A673 (cell line): ENCODE data around the gene LNX1. TPM values are rescaled to one million over a fixed set of nuclear protein-coding genes. Genes with fewer than 3 reads are reported as not detected.

Experiments
- BruUV-seq: library from RNA; stranded (reverse); fragments of 400-500 nt; replicated peaks from 2 replicates; lab custom pipeline; 2021; lab: Mats Ljungman, UMichigan
- CTCF ChIA-PET: fragments of 300-600 bp; sonication (Branson Sonifier 250); formaldehyde crosslinking; loops from one replicate; lab custom pipeline; 2022; ENCODE audit warnings: antibody characterized with exemption; lab: Charles Lee
- POLR2A ChIA-PET: fragments of 300-600 bp; sonication (Branson Sonifier 250); formaldehyde crosslinking; loops from one replicate; lab custom pipeline; 2022; ENCODE audit warnings: antibody characterized with exemption; ENCODE audit not compliant: low non-redundant PET; lab: Charles Lee
- DNase-seq: peaks from one replicate; pipeline ENCODE4 v3.0.0-alpha.2; 2015; ENCODE audit warnings: low spot score
- H3K27ac ChIP-seq: fragments of 200-600 bp; sonication (generic); 2 replicates; pipeline ENCODE4 v1.5.1; 2016; ENCODE audit warnings: mixed run types, low read depth, mild to moderate bottlenecking, mixed read lengths, antibody characterized with exemption, low read length; ENCODE audit not compliant: poor library complexity, severe bottlenecking
- H3K27me3 ChIP-seq: fragments of 200-600 bp; sonication (generic); replicated peaks from 2 replicates; pipeline ENCODE4 v1.6.1; 2017; ENCODE audit warnings: mixed run types, low read depth, mild to moderate bottlenecking, mixed read lengths, antibody characterized with exemption, low read length; ENCODE audit not compliant: insufficient read depth, poor library complexity
- H3K36me3 ChIP-seq: fragments of 200-600 bp; sonication (generic); 2 replicates; pipeline ENCODE4 v1.6.1; 2016; ENCODE audit warnings: mixed run types, mild to moderate bottlenecking, mixed read lengths, antibody characterized with exemption, low read length; ENCODE audit not compliant: insufficient read depth, poor library complexity, severe bottlenecking
- H3K4me1 ChIP-seq: fragments of 200-600 bp; sonication (generic); 2 replicates; pipeline ENCODE4 v1.6.1; 2017; ENCODE audit warnings: mixed run types, mild to moderate bottlenecking, mixed read lengths, antibody characterized with exemption, low read length; ENCODE audit not compliant: insufficient read depth, poor library complexity, severe bottlenecking
- H3K4me3 ChIP-seq: fragments of 200-600 bp; sonication (generic); 2 replicates; pipeline ENCODE4 v1.5.1; 2016; ENCODE audit warnings: low read depth, mixed run types, mild to moderate bottlenecking, mixed read lengths, low read length; ENCODE audit not compliant: poor library complexity, severe bottlenecking
- H3K9me3 ChIP-seq: fragments of 200-600 bp; sonication (generic); 2 replicates; pipeline ENCODE4 v1.6.1; 2016; ENCODE audit warnings: mixed run types, low read depth, mild to moderate bottlenecking, mixed read lengths, antibody characterized with exemption, low read length; ENCODE audit not compliant: poor library complexity, severe bottlenecking
- EZH2 ChIP-seq: fragments of 200-600 bp; sonication (generic); IDR thresholded peaks from 2 replicates; pipeline ENCODE4 v1.6.1; 2017; ENCODE audit warnings: borderline replicate concordance, low read depth, mild to moderate bottlenecking, mixed read lengths, antibody characterized with exemption, low read length; ENCODE audit not compliant: poor library complexity, severe bottlenecking
- intact Hi-C: fragments of 100-400 bp; cut with micrococcal nuclease; formaldehyde crosslinking; loops from one replicate; pipeline ENCODE4 v1.10.0; 2022; ENCODE audit not compliant: unreplicated experiment
- total RNA-seq: library from RNA; stranded (reverse); gene quantifications from 2 replicates; pipeline ENCODE4 v1.2.3, GENCODE V29; 2021
- TF ChIP-seq, protein P1 (sequence below): fragments of 300-800, 200-600 bp; sonication (generic); conservative IDR thresholded peaks from 2 replicates; pipeline ENCODE4 v1.5.1; 2017; ENCODE audit warnings: low read depth, mild to moderate bottlenecking, antibody characterized with exemption, low read length, moderate library complexity, mixed read lengths

LNX1 gene
- total RNA-seq, 1 experiment from 2014 or later, result not detected

DNA sequence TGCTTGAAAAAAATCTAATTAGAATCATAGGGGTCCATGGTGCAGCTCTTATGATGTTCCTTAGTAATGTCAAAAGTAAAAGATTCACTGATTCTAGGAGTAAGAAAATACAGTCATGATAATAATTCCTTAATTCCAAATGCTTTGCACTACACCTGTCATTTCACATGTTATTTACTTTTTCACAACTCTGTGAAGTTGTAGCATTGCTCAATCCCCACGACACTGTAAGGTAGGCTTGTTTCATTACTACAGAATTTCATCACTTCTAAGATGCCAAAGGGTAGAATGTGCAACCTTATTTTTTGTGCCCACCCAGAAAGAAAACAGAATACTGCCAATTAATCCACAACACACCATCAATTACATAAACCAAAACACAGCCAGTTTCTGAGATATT, 46.1 kb upstream of the LNX1 start:
- no peak for DNase-seq
- TF ChIP-seq, protein P1, sequence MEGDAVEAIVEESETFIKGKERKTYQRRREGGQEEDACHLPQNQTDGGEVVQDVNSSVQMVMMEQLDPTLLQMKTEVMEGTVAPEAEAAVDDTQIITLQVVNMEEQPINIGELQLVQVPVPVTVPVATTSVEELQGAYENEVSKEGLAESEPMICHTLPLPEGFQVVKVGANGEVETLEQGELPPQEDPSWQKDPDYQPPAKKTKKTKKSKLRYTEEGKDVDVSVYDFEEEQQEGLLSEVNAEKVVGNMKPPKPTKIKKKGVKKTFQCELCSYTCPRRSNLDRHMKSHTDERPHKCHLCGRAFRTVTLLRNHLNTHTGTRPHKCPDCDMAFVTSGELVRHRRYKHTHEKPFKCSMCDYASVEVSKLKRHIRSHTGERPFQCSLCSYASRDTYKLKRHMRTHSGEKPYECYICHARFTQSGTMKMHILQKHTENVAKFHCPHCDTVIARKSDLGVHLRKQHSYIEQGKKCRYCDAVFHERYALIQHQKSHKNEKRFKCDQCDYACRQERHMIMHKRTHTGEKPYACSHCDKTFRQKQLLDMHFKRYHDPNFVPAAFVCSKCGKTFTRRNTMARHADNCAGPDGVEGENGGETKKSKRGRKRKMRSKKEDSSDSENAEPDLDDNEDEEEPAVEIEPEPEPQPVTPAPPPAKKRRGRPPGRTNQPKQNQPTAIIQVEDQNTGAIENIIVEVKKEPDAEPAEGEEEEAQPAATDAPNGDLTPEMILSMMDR, result no peak
- TF ChIP-seq EZH2, result no peak
- no peaks in the 10 kb centered on the region for H3K36me3 ChIP-seq
- no peaks in the 10 kb centered on the region for H3K9me3 ChIP-seq
- peaks cover 21% of the 10 kb centered on the region for H3K27me3 ChIP-seq
- intact Hi-C loops, result no loop called here
- ChIA-PET CTCF (no interaction called here), POLR2A (no interaction called here)
- no peak overlapping the region for H3K4me3 ChIP-seq
- no peak overlapping the region for H3K27ac ChIP-seq
- H3K4me1 ChIP-seq, result no peaks in the 10 kb centered on the region
- no TSS peak for BruUV-seq

DNA sequence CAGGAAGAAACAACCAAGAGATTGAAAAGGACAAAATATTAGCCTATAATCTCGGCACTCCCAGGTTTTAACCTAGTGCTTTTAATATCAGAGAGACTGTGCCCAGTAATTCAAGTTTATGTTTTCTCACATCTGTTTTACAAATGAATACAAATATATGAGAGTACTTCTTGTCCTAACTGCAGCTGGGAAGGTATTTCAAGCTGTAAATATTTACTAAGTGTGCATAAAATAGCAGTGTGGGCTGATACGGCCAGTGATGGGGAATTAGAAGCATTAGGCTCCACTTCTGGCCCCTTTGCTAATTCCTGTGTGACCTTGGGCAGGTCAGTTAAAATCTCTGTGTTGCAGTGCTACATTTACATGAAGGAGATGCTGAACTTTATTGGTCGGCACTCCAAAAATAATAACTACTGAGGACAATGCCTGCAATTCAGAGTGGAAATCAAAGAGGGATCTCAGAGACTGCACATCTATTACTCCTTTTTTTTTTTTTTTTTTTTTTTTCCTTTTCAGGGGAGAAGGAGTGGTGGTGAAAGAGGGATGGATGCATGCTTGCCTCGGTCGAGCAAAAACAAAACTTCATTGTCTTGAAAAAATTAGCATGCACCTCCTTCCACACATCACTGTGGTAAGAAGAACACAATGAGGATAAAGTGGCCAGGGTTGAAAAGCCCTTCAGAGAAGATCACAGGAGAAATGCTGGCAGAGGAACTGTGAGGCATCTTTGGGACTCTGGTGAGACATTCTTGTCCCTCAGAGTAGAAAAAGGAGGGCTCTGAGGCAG, 44.6 kb upstream of the LNX1 start:
- intact Hi-C loops, result no loop called here
- H3K36me3 ChIP-seq, result no peaks in the 10 kb centered on the region
- no peaks in the 10 kb centered on the region for H3K9me3 ChIP-seq
- BruUV-seq, result no TSS peak
- H3K4me1 ChIP-seq, result no peaks in the 10 kb centered on the region
- peaks cover 33% of the 10 kb centered on the region for H3K27me3 ChIP-seq
- no peak overlapping the region for H3K4me3 ChIP-seq
- POLR2A ChIA-PET, result no interaction called here
- no peak overlapping the region for H3K27ac ChIP-seq
- no peak for DNase-seq
- TF ChIP-seq EZH2, result no peak
- CTCF ChIA-PET, result no interaction called here

DNA sequence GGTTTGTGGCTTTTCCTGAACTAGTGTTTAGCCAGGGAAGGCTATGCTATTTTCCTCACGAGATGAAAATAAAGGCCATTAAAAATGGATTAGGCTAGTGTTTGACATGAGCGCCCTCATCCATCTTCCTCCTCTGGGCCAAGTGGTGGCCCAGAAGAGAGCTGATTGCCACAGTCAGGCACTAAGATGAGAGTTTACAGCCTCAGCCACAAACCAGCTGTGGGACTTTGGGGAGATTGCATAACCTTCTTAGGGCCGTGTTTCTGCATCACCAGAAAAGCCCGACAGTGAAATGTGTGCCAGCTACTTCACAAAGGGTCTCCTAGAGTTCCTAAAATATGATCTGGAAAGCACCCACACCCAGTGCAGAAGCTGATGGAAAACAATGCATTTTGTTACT, 42.3 kb upstream of the LNX1 start:
- Histone ChIP-seq H3K4me3 (no peak overlapping the region), H3K9me3 (no peaks in the 10 kb centered on the region), H3K4me1 (no peaks in the 10 kb centered on the region), H3K27me3 (peaks cover 52% of the 10 kb centered on the region), H3K36me3 (no peaks in the 10 kb centered on the region), H3K27ac (no peak overlapping the region)
- intact Hi-C loops, result no loop called here
- ChIA-PET CTCF (no interaction called here), POLR2A (no interaction called here)
- no TSS peak for BruUV-seq
- DNase-seq, result peak; percentile 58
- TF ChIP-seq, protein P1, result no peak
- no peak for TF ChIP-seq EZH2

DNA sequence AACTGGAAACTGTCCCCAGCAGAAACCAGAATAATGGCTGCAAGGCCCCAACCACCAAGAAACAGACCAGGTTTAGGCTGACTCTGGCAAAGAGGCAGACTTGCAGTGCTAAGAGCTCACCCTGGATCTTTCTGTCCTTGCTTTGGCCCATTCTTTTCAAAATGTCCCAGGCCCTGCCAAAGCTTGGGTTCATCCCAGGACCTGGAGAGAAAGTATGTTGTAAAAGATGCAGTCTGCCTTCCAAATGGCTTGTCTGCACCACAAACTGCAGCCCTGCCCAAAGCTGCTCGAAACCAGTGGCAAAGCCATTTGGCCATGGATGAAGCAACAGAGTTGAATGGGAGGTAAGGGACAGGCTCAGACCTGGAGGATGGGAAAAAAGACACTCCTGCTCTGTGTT, 38.0 kb upstream of the LNX1 start:
- Histone ChIP-seq H3K27ac (no peak overlapping the region), H3K27me3 (peaks cover 32% of the 10 kb centered on the region), H3K4me3 (no peak overlapping the region), H3K9me3 (no peaks in the 10 kb centered on the region), H3K4me1 (no peaks in the 10 kb centered on the region), H3K36me3 (no peaks in the 10 kb centered on the region)
- DNase-seq, result no peak
- ChIA-PET POLR2A (no interaction called here), CTCF (no interaction called here)
- BruUV-seq, result no TSS peak
- TF ChIP-seq EZH2, result no peak
- TF ChIP-seq, protein P1, result no peak
- intact Hi-C loops, result no loop called here
